LNCAP (cell line): Measurements from ENCODE around the gene MRAS.

Experiments
- TF ChIP-seq, protein P1 (sequence below): fragments of 450-650 bp; IDR thresholded peaks from 2 replicates; pipeline ENCODE4 v1.5.1; 2017; ENCODE audit warnings: mild to moderate bottlenecking

MRAS gene

GRCh38 chr3:138434276-138434874 is 86.0 kb downstream of the MRAS start, which contains the start of gene ESYT3:
TSS of gene ESYT3 (plus strand) at chr3:138434616. CDS start at chr3:138434799, 183 bp downstream.
- TF ChIP-seq, protein P1, sequence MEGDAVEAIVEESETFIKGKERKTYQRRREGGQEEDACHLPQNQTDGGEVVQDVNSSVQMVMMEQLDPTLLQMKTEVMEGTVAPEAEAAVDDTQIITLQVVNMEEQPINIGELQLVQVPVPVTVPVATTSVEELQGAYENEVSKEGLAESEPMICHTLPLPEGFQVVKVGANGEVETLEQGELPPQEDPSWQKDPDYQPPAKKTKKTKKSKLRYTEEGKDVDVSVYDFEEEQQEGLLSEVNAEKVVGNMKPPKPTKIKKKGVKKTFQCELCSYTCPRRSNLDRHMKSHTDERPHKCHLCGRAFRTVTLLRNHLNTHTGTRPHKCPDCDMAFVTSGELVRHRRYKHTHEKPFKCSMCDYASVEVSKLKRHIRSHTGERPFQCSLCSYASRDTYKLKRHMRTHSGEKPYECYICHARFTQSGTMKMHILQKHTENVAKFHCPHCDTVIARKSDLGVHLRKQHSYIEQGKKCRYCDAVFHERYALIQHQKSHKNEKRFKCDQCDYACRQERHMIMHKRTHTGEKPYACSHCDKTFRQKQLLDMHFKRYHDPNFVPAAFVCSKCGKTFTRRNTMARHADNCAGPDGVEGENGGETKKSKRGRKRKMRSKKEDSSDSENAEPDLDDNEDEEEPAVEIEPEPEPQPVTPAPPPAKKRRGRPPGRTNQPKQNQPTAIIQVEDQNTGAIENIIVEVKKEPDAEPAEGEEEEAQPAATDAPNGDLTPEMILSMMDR, result no peak

DNA sequence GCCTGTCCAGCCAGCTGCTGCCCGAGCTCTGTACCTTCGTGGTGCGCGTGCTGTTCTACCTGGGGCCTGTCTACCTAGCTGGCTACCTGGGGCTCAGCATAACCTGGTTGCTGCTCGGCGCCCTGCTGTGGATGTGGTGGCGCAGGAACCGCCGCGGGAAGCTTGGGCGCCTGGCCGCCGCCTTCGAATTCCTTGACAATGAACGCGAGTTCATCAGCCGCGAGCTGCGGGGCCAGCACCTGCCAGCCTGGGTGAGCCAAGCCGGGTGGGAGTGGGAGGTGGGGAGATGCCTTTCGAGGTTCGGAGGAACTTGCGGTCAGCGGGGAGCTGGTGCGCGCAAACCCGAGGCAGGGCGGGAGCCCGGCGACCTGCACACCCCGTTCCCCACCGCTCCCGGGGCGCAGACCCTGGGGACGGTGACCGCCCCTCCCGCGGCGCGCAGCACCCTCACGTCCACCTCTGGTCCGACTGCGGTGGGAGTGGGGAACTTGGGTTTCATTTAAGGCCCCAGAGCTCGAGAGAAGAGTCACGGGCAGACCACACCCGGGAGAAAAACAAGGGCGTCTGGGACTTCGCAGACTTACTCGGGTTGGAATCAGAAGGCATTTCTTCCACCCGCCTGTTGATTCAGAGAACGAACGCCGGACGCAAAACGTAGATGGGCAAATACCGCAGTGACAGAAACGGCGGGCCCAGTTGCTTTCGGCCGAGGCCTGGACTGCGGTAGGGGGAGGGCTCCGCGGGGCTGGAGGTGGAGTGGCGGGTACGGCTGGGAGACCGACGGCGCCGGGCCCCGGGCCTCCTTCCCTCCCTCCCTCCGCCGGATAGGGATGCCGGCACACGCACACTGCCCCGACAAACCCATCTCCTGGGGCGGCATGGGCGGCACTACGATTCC is 86.7 kb downstream of the MRAS start:
- TF ChIP-seq, protein P1, result no peak

DNA sequence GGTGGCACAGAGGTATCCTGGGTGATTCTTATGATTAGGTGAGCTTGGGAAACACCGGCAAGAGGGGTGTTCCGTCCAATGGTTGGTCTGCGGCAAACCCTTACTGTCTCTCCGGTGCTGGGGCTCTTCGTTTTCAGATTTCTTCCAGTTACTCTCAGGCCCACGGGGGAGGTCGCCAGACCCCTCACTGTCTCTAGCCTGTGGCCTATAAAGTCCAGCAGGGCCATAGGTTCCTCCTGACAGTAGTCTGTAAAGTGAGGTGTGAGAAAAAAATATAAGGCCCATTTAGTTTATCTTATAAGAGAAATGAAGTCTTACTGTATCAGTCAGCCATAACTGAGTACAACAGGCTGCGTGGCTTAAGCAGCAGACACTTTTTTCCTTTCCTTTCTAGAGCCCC is 87.5 kb downstream of the MRAS start:
- TF ChIP-seq, protein P1, result no peak

DNA sequence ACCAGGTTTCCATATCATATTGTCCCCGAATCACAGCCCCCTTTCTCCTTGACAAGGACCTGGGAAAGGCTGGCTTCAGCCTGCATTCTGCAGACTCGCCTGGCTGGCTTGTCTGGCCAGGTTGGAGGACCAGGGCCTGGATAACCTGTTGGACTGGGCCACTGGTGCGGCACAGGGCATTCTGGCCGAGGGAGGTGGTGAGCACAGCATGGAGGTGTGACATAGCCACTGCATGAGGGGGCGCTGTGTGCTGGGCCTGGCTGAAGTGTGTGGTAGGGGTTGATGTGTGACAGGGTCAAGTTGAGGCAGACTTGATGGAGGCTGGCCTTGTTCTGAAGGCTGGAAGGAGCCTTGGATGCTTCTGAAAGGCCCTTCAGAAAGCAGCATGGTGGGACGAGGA is 88.9 kb downstream of the MRAS start:
- TF ChIP-seq, protein P1, result no peak

GRCh38 chr3:138438896-138439295 is 90.5 kb downstream of the MRAS start:
- TF ChIP-seq, protein P1, result no peak

- TF ChIP-seq, protein P1, result no peak
Observed at GRCh38 chr3:138439646-138440045, 91.3 kb downstream of the MRAS start.

GRCh38 chr3:138440121-138440521 is 91.7 kb downstream of the MRAS start:
- TF ChIP-seq, protein P1, result no peak
